CD8-positive, alpha-beta memory T cell (primary cell): Measurements from ENCODE around the gene SETD6. TPM values are rescaled to one million over a fixed set of nuclear protein-coding genes. Genes with fewer than 3 reads are reported as not detected.
"Not testable (repeated sequence)": the region's sequence is repeated elsewhere in the genome, so short reads cannot be mapped to it uniquely, and the experiment has no call there.

Experiments used
- CTCF ChIA-PET: fragments of 350-600 bp; sonication (Branson Sonifier 250); formaldehyde crosslinking; loops from one replicate; lab custom pipeline; 2021; ENCODE audit warnings: antibody characterized with exemption; lab: Charles Lee
- POLR2A ChIA-PET: fragments of 350-600 bp; sonication (Branson Sonifier 250); formaldehyde crosslinking; loops from one replicate; lab custom pipeline; 2021; ENCODE audit warnings: antibody characterized with exemption; lab: Charles Lee
- DNase-seq, 5 donors: peaks; one replicate each; pipeline versions ENCODE4 v3.0.0 to v3.0.0-alpha.2; 2020 to 2022; ENCODE audit warnings: mixed read lengths in 1 of 5
- H3K27ac ChIP-seq: one replicate; pipeline ENCODE4 v1.7.0; 2013; ENCODE audit warnings: low read depth, mild to moderate bottlenecking, low read length, moderate library complexity
- H3K27me3 ChIP-seq: 2 replicates; pipeline ENCODE4 v1.7.0; 2013; ENCODE audit warnings: low read length, mild to moderate bottlenecking; ENCODE audit not compliant: insufficient read depth, poor library complexity, severe bottlenecking
- H3K36me3 ChIP-seq: 2 replicates; pipeline ENCODE4 v1.7.0; 2013; ENCODE audit warnings: mild to moderate bottlenecking, low read length, moderate library complexity; ENCODE audit not compliant: insufficient read depth
- H3K4me1 ChIP-seq: 2 replicates; pipeline ENCODE4 v1.7.0; 2013; ENCODE audit warnings: mild to moderate bottlenecking, low read length, moderate library complexity; ENCODE audit not compliant: insufficient read depth
- H3K4me3 ChIP-seq: 2 replicates; pipeline ENCODE4 v1.7.0; 2013; ENCODE audit warnings: mild to moderate bottlenecking, low read length
- H3K9me3 ChIP-seq: 2 replicates; pipeline ENCODE4 v1.7.0; 2013; ENCODE audit warnings: mild to moderate bottlenecking, low read length
- H3K27ac Mint-ChIP-seq, 8 donors: one replicate each; pipeline ENCODE4 v1.8.0; 2020 to 2021; ENCODE audit warnings: mixed read lengths in 8 of 8, mild to moderate bottlenecking in 6 of 8, inconsistent platforms in 3 of 8, moderate library complexity in 3 of 8
- H3K27me3 Mint-ChIP-seq, 2 donors: one replicate each; pipeline ENCODE4 v1.8.0; 2020 to 2021; ENCODE audit warnings: mixed read lengths in 2 of 2, mild to moderate bottlenecking in 1 of 2, moderate library complexity in 1 of 2
- H3K36me3 Mint-ChIP-seq, 3 donors: one replicate each; pipeline ENCODE4 v1.8.0; 2020 to 2021; ENCODE audit warnings: mixed read lengths in 3 of 3, inconsistent platforms in 1 of 3, mild to moderate bottlenecking in 1 of 3
- H3K4me1 Mint-ChIP-seq, 3 donors: one replicate each; pipeline ENCODE4 v1.8.0; 2020 to 2021; ENCODE audit warnings: mixed read lengths in 3 of 3, inconsistent platforms in 1 of 3, mild to moderate bottlenecking in 1 of 3
- H3K4me3 Mint-ChIP-seq, 7 donors: one replicate each; pipeline ENCODE4 v1.8.0; 2020 to 2021; ENCODE audit warnings: mixed read lengths in 7 of 7, mild to moderate bottlenecking in 6 of 7, moderate library complexity in 4 of 7, inconsistent platforms in 2 of 7
- H3K9me3 Mint-ChIP-seq, 5 donors: one replicate each; pipeline ENCODE4 v1.8.0; 2020 to 2022; ENCODE audit warnings: mixed read lengths in 5 of 5, mild to moderate bottlenecking in 3 of 5, moderate library complexity in 2 of 5, inconsistent platforms in 1 of 5
- polyA plus RNA-seq: library from polyadenylated mRNA; unstranded; fragments of 300-500 nt; fragmentation: Illumina TruSeq; gene quantifications from one replicate; pipeline ENCODE4 v1.2.3, GENCODE V29; 2021
- total RNA-seq, 2 experiments: library from RNA; stranded (reverse); gene quantifications; one replicate each; pipeline ENCODE4 v1.2.3, GENCODE V29; 2021

SETD6 gene
- total and polyA plus RNA-seq, 3 experiments from 2014 or later, result 10.5 to 24.9 (median 23.8) TPM

GRCh38 chr16:58565697-58566096, 50.4 kb downstream of the SETD6 start:
- H3K27me3 Mint-ChIP-seq, POLR2A ChIA-PET, H3K4me1 ChIP-seq, H3K4me3 ChIP-seq, H3K27ac ChIP-seq, H3K4me3 Mint-ChIP-seq, CTCF ChIA-PET, H3K9me3 ChIP-seq, H3K27me3 ChIP-seq, DNase-seq, H3K9me3 Mint-ChIP-seq: not testable (repeated sequence)
- peaks cover 13 to 46% (median 29%) of the 10 kb centered on the region in 3 donors for H3K4me1 Mint-ChIP-seq
- peaks cover 25% of the 10 kb centered on the region for H3K36me3 ChIP-seq
- H3K36me3 Mint-ChIP-seq, result peaks cover 0 to 86% (median 13%) of the 10 kb centered on the region in 3 donors
- peak overlapping the region in 4 of 8 donors; percentile 20 to 57 (median 48) for H3K27ac Mint-ChIP-seq

Other genes starting within 250 kb of the SETD6 start
- gene PRSS54, start 220.5 kb upstream of the SETD6 start, total RNA-seq, result not detected
- not detected for gene PRSS54, start 220.5 kb upstream of the SETD6 start, polyA plus RNA-seq
- gene GINS3, start 123.0 kb upstream of the SETD6 start, total RNA-seq, result 10 to 100 TPM; 25.3 to 26.5 TPM
- 2.0 TPM for gene GINS3, start 123.0 kb upstream of the SETD6 start, polyA plus RNA-seq
- gene NDRG4, start 15.4 kb upstream of the SETD6 start, total RNA-seq, result 1 to 10 TPM; 1.6 to 2.4 TPM
- gene NDRG4, start 15.4 kb upstream of the SETD6 start, polyA plus RNA-seq, result 0.63 TPM
- gene CNOT1, start 114.3 kb downstream of the SETD6 start, total RNA-seq, result 100 to 1,000 TPM; 326 to 338 TPM
- 111 TPM for gene CNOT1, start 114.3 kb downstream of the SETD6 start, polyA plus RNA-seq
- gene SLC38A7, start 169.3 kb downstream of the SETD6 start, total RNA-seq, result 10 to 100 TPM; 13.5 to 15.0 TPM
- gene SLC38A7, start 169.3 kb downstream of the SETD6 start, polyA plus RNA-seq, result 5.8 TPM
- gene GOT2, start 218.8 kb downstream of the SETD6 start, total RNA-seq, result 100 to 1,000 TPM; 149 to 151 TPM
- gene GOT2, start 218.8 kb downstream of the SETD6 start, polyA plus RNA-seq, result 81.1 TPM